Subcutaneous abdominal adipose tissue (tissue), 5 donors: ENCODE results near the gene FAM209B.

Experiments
- H3K27ac ChIP-seq: one replicate; pipeline ENCODE4 v1.7.0; 2013; ENCODE audit warnings: low read depth, mild to moderate bottlenecking, inconsistent platforms, low read length, moderate library complexity
- H3K27me3 ChIP-seq, 5 donors: one replicate each; pipeline ENCODE4 v1.7.0; 2013; ENCODE audit warnings: low read length in 5 of 5, inconsistent platforms in 1 of 5; ENCODE audit not compliant: control insufficient read depth in 5 of 5, insufficient read depth in 4 of 5
- H3K36me3 ChIP-seq, 5 donors: one replicate each; pipeline ENCODE4 v1.7.0; 2013; ENCODE audit warnings: low read length in 5 of 5; ENCODE audit not compliant: control insufficient read depth in 5 of 5, insufficient read depth in 5 of 5
- H3K4me1 ChIP-seq, 5 donors: one replicate each; pipeline ENCODE4 v1.7.0; 2013; ENCODE audit warnings: low read length in 5 of 5, mild to moderate bottlenecking in 3 of 5, moderate library complexity in 1 of 5; ENCODE audit not compliant: control insufficient read depth in 5 of 5, insufficient read depth in 5 of 5
- H3K4me3 ChIP-seq, 5 donors: one replicate each; pipeline ENCODE4 v1.7.0; 2013; ENCODE audit warnings: low read length in 5 of 5, low read depth in 1 of 5
- H3K9ac ChIP-seq, 5 donors: one replicate each; pipeline ENCODE4 v1.7.0; 2013; ENCODE audit warnings: low read length in 5 of 5, mild to moderate bottlenecking in 4 of 5, moderate library complexity in 3 of 5
- H3K9me3 ChIP-seq, 5 donors: one replicate each; pipeline ENCODE4 v1.7.0; 2013; ENCODE audit warnings: low read length in 5 of 5; ENCODE audit not compliant: control insufficient read depth in 5 of 5
- donor health status: healthy.
- donor health status: healthy.
- donor health status: healthy.
- donor health status: healthy.
- donor health status: healthy.

FAM209B gene

GRCh38 chr20:56580226-56580625 is 47.2 kb downstream of the FAM209B start:
- no peak overlapping the region for H3K27ac ChIP-seq
- no peaks in the 10 kb centered on the region for H3K9me3 ChIP-seq
- no peak overlapping the region for H3K9ac ChIP-seq
- H3K4me3 ChIP-seq, result no peak overlapping the region
- no peaks in the 10 kb centered on the region for H3K36me3 ChIP-seq
- H3K4me1 ChIP-seq, result no peaks in the 10 kb centered on the region
- H3K27me3 ChIP-seq, result peaks cover 0 to 7% (median 0%) of the 10 kb centered on the region in 5 donors

- Histone ChIP-seq H3K27me3 (peaks cover 0 to 7% (median 0%) of the 10 kb centered on the region in 5 donors), H3K9ac (no peak overlapping the region), H3K36me3 (no peaks in the 10 kb centered on the region), H3K4me1 (no peaks in the 10 kb centered on the region), H3K4me3 (no peak overlapping the region), H3K9me3 (no peaks in the 10 kb centered on the region), H3K27ac (no peak overlapping the region)
Measured at GRCh38 chr20:56581701-56582100, 48.7 kb downstream of the FAM209B start.

GRCh38 chr20:56582542-56582941 is 49.5 kb downstream of the FAM209B start:
- no peak overlapping the region for H3K4me3 ChIP-seq
- no peaks in the 10 kb centered on the region for H3K36me3 ChIP-seq
- H3K4me1 ChIP-seq, result no peaks in the 10 kb centered on the region
- H3K27ac ChIP-seq, result no peak overlapping the region
- no peaks in the 10 kb centered on the region for H3K9me3 ChIP-seq
- no peak overlapping the region for H3K9ac ChIP-seq
- H3K27me3 ChIP-seq, result peaks cover 0 to 10% (median 0%) of the 10 kb centered on the region in 5 donors

- no peak overlapping the region for H3K4me3 ChIP-seq
- H3K36me3 ChIP-seq, result no peaks in the 10 kb centered on the region
- H3K27me3 ChIP-seq, result peaks cover 0 to 12% (median 0%) of the 10 kb centered on the region in 5 donors
- H3K9me3 ChIP-seq, result no peaks in the 10 kb centered on the region
- H3K4me1 ChIP-seq, result no peaks in the 10 kb centered on the region
- no peak overlapping the region for H3K27ac ChIP-seq
- no peak overlapping the region for H3K9ac ChIP-seq
Measured at GRCh38 chr20:56584916-56585315, 51.9 kb downstream of the FAM209B start.
